Measurements from ENCODE around the gene TMEM74B. TPM values are rescaled to one million over a fixed set of nuclear protein-coding genes. Genes with fewer than 3 reads are reported as not detected.

Gene TMEM74B
- total RNA-seq, 1 donor from 2014 or later = not detected

- no peak for TF ChIP-seq CTCF (IDR thresholded peaks at IDR 0.05)
- intact Hi-C loops (cut with DNase I) = no loop called here
- H3K9me3 ChIP-seq = no peaks in the 10 kb centered on the region
- no peak overlapping the region for H3K4me3 ChIP-seq
- peaks cover 7% of the 10 kb centered on the region for H3K27me3 ChIP-seq
- no peak overlapping the region for H3K27ac ChIP-seq
- H3K36me3 ChIP-seq = no peaks in the 10 kb centered on the region
- DNase-seq (ENCODE audit: low spot score in 2 of 2) = no peak
- H3K4me1 ChIP-seq = peaks cover 4% of the 10 kb centered on the region in 2 donors
These were observed 2.7 kb downstream of the TMEM74B start for GRCh38 chr20:1182106-1182505.

- H3K4me1 ChIP-seq = peaks cover 4% of the 10 kb centered on the region in 2 donors
- no peaks in the 10 kb centered on the region for H3K9me3 ChIP-seq
- H3K4me3 ChIP-seq = no peak overlapping the region
- H3K36me3 ChIP-seq = peaks cover 0 to 6% of the 10 kb centered on the region in 2 donors
- no peak for TF ChIP-seq CTCF (IDR thresholded peaks at IDR 0.05)
- H3K27ac ChIP-seq = no peak overlapping the region
- peaks cover 7% of the 10 kb centered on the region for H3K27me3 ChIP-seq
- no peak for DNase-seq (ENCODE audit: low spot score in 2 of 2)
- intact Hi-C loops (cut with DNase I) = no loop called here
These were observed 3.8 kb downstream of the TMEM74B start for GRCh38 chr20:1180949-1181348.

GRCh38 chr20:1178623-1179022 lies 6.2 kb downstream of the TMEM74B start:
- H3K36me3 ChIP-seq = peaks cover 0 to 7% of the 10 kb centered on the region in 2 donors
- DNase-seq (ENCODE audit: low spot score in 2 of 2) = no peak
- TF ChIP-seq CTCF (IDR thresholded peaks at IDR 0.05) = no peak
- H3K9me3 ChIP-seq = no peaks in the 10 kb centered on the region
- no peaks in the 10 kb centered on the region for H3K4me1 ChIP-seq
- no peaks in the 10 kb centered on the region for H3K27me3 ChIP-seq
- intact Hi-C loops (cut with DNase I) = no loop called here
- H3K27ac ChIP-seq = no peak overlapping the region
- H3K4me3 ChIP-seq = no peak overlapping the region

GRCh38 chr20:1178103-1178502 lies 6.7 kb downstream of the TMEM74B start:
- Histone ChIP-seq H3K27ac (no peak overlapping the region), H3K4me1 (no peaks in the 10 kb centered on the region), H3K36me3 (peaks cover 0 to 7% of the 10 kb centered on the region in 2 donors), H3K4me3 (no peak overlapping the region), H3K27me3 (no peaks in the 10 kb centered on the region), H3K9me3 (no peaks in the 10 kb centered on the region)
- no peak for DNase-seq (ENCODE audit: low spot score in 2 of 2)
- intact Hi-C loops (cut with DNase I) = no loop called here
- TF ChIP-seq CTCF (IDR thresholded peaks at IDR 0.05) = no peak

- DNase-seq (ENCODE audit: low spot score in 2 of 2) = no peak
- no peak for TF ChIP-seq CTCF (IDR thresholded peaks at IDR 0.05)
- intact Hi-C loops (cut with DNase I) = no loop called here
- H3K36me3 ChIP-seq = peaks cover 0 to 7% of the 10 kb centered on the region in 2 donors
- no peaks in the 10 kb centered on the region for H3K9me3 ChIP-seq
- H3K27me3 ChIP-seq = no peaks in the 10 kb centered on the region
- no peak overlapping the region for H3K4me3 ChIP-seq
- H3K4me1 ChIP-seq = no peaks in the 10 kb centered on the region
- no peak overlapping the region for H3K27ac ChIP-seq
These were observed 7.1 kb downstream of the TMEM74B start for GRCh38 chr20:1177680-1178079.

GRCh38 chr20:1174787-1175186 lies 10.0 kb downstream of the TMEM74B start:
- H3K27ac ChIP-seq = no peak overlapping the region
- intact Hi-C loops (cut with DNase I) = no loop called here
- no peak for DNase-seq (ENCODE audit: low spot score in 2 of 2)
- TF ChIP-seq CTCF (IDR thresholded peaks at IDR 0.05) = no peak
- no peaks in the 10 kb centered on the region for H3K4me1 ChIP-seq
- H3K9me3 ChIP-seq = no peaks in the 10 kb centered on the region
- H3K27me3 ChIP-seq = no peaks in the 10 kb centered on the region
- H3K4me3 ChIP-seq = no peak overlapping the region
- peaks cover 15 to 28% of the 10 kb centered on the region in 2 donors for H3K36me3 ChIP-seq
